GM21390 (cell line): Measurements from ENCODE around the gene ZCCHC2.

ENCODE experiments used
- ATAC-seq: cut with Tn5 transposase; IDR thresholded peaks from one replicate; pipeline ENCODE4 v1.9.1; 2021; ENCODE audit not compliant: unreplicated experiment

Gene ZCCHC2

DNA sequence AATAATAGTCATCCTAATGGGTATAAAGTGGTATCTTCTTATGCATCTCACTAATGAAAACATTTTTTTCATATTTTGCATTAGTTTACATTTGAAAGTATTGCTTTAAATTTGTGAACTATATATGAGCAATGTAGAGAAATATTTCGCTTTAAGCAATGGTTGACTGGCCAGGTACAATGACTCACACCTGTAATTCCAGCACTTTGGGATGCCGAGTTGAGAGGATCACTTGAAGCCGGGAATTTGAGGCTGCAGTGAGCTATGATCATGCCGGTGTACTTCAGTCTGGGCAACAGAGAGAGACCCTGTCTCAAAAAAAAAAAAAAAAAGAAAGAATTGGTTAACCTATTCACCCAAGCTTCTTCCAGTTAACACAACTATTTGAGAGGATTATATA lies 15.1 kb downstream of the ZCCHC2 start:
- no peak for ATAC-seq

DNA sequence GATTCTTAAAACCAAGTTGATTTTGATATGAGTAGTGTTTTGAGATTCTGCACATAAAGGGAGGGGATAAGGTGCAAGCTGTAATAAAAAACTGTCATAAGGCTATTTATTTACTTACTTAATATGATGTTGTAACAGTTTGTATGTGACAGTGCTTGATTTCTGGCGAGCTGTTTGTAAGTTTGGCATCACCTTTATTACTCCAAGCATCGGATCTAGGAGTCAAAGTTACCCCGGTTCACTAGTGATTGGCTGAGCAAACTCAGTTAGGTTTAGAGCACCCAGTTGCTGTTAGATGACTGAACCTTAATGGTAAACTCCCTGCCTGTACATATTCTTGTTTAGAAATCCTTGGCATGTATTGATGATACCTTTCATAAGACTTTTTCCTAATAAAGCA lies 16.1 kb downstream of the ZCCHC2 start:
- no peak for ATAC-seq

DNA sequence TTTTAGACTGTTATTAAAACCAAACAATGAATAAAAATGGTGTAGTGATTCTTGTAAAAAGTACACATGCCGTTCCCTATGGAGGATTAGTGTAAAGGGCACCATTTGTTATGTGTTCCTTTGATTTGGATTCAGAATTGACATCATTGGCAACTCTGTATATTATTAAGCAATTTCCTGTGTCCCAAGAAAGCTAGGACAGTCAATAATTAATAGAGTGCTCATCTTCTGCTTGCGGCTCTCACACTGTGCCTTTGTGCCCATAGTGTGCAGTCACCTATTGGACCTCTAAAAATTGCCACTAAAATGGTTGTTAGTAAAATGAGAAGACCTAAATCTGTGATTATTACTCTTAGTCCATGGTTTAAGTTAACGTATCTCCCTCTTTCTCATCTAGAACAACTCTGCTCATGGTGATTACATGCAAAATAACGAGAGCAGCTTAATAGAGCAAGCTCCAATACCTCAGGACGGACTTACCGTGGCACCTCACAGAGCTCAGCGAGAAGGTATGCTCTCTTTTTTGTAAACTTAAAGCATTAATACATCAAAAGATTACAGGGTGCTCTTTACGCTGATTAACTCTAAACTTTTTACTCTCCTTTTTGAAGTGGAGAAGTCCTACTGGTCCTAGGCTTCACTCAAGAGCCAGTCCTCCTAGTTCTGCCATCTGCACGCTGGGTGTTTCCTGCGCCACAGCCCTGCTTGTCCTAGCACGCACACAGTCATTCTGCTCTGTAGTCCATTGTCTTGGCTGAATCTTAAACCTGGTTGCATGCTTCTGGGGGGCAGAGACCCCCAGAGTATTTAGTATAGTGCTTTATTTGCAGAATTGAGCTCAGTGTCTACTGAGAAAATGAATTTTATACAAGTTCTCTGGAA lies 16.7 kb downstream of the ZCCHC2 start:
- ATAC-seq, result no peak

DNA sequence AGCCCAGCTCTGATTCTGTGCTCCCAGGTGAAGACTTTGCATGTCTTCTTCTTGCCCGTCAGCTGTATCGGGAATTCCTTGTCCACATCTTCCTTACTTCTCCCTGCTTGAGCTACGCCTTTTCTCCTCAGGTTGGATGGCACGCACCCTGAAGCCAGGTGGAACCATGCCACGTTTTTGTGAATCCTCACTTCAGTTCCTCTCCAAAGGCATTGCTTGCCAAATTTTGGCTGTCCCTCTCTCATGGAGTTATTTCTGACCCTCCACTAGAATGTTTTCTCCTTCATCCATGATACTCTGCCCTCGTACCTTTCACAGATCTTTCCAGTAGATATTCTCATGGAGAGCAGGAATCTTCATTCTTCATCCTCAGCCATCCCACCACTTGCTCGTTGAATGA lies 20.2 kb downstream of the ZCCHC2 start:
- ATAC-seq, result no peak

DNA sequence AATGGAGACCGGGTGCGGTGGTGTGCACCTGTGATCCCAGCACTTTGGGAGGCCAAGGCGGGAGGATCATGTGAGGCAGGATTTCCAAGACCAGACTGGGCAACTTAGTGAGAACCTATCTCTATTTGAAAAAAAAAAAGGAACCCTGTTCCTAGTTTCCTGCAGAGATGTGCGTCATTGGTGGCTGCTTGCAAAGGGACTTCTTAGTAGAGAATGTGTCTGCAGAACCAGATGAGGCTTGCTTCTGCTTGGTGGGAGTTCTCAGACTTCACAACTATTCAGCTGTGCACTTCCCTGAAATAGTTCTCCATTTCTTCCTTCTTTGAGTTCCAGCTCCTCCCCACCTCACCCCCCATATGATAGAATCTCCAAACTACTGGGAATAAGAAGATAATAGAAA lies 22.3 kb downstream of the ZCCHC2 start:
- no peak for ATAC-seq

DNA sequence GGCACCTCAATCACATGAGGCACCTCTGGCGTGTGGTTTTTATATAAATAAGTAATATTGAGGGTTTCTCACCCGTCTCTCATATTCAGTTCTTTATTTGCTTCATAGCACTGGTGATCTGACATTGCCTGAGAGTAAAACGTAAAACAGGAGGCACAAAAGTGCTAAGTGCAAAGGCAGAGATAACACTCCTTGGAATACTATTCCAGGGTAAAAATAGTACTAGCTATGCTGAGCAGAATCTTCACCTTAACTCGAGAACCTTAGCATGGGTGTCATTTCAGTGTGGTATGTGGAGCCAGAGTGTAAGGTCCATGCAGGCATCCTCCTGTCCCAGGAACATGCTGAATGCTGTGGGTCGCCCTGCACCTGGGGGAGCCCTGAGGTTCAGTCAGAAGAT lies 26.9 kb downstream of the ZCCHC2 start:
- ATAC-seq, result no peak

DNA sequence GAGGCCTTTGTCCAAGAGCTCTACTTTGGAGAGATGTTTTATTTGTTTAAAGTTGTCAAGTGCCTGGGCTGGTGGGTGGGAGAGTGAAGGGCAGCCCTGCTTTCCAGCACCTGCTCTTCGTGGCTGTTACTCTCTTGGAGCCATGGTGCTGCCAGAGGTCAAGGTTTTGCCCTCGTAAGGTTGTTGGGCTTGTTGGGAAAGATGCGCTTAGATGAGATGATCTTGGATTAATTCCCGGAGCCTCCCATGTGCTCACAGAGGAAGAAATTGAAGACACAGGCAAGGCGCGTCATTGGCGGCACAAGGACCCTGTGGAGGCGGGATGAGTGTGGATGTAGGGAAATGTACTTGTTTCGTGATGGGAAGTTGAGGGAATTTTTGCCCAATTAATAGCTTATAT lies 27.9 kb downstream of the ZCCHC2 start:
- no peak for ATAC-seq

DNA sequence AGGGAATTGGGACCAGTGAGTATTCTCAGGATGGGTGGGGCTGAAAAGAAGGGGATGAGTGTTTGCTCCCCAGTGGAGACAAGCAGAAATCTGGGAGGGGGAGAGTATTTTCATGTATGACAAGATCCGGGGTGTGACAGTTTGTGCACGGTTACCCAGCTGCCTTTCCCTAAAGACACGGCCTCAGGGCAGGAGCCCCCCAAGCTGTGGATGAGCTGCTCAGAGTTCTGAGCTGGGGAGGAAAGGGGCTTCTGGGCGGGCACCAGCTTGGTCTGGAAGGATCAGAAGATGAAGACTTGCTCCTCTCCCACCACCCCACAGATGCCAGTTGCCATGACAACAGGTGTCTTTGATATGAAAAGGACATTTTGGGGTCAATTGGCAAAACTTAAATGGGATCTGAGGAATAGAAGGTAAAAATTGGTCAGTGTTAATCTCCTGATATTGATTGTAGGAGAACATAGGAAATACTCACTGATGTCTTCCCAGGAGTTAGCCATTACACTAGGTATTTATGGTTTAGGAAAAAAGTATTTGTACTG lies 29.2 kb downstream of the ZCCHC2 start:
- ATAC-seq, result no peak

DNA sequence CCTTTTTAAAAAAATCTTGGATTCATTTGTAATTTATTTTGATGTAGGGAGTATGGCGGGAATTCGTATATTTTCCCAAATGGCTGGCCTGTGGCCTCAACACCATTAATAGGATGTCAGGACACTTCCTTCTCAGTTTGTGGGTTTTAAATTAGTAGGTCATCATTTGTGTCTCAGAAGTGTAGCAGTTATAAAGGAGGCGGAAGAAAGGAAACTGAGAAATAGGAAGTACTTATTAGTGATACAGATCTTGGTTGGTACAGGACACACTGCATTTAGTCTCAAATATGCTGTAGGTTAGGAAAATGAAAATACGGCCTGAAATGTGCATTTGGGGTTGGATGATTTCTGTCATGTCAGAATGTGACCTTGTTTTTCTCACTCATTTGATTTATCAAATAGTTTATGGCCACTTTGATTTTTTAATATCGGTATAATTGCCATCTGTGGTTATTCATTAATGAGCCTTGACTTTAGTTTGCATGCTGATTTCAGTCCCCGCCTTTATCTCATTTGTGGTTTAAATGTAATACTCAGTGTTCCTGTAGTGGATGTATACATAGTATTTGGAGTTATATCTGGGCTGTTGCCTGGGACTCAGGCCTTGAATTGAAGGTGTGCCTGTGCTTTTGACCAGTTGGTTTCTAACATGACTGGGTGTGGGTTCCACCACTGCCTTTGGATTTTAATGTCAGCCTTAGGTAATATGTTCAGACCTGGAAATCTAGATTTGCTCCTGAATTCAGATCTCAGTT lies 31.4 kb downstream of the ZCCHC2 start:
- ATAC-seq, result peak; percentile 52

DNA sequence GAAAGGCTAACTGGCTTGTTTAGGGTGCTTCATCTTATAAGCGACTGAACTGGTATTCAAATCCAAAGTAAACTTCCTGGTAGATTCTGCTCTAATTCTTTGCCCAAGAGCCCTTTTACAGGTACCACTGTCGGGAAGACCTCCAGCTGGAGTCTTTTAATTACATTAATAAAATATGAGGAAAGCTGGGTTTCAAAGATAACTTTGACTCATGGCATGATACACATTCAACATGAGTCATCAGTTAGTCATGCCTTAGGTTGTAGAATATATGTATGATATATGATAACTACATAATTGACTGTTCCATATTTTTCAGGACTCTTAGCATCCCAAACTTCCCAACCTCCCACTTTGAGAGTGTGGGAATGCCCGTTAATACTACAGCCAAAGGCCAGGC lies 32.3 kb downstream of the ZCCHC2 start:
- ATAC-seq, result no peak

DNA sequence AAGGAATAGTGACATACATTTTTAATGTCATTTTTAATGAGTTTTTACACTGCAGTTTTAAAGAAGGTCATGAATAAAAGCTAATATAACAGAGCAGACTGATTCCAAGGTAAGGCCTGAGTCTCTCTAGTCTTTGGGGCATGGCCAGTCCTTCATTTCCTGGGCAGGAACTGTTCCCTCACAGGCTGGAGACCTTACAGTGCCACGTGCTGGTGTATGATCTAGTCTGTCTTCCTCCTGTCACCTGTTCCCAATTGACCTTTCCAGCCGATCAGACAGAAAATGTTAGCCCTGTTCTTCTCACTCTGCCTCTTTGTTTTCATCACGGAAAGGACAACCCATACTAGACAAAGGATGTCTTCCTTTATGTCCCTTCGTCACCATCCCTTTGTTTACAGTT lies 33.6 kb downstream of the ZCCHC2 start:
- ATAC-seq, result no peak

DNA sequence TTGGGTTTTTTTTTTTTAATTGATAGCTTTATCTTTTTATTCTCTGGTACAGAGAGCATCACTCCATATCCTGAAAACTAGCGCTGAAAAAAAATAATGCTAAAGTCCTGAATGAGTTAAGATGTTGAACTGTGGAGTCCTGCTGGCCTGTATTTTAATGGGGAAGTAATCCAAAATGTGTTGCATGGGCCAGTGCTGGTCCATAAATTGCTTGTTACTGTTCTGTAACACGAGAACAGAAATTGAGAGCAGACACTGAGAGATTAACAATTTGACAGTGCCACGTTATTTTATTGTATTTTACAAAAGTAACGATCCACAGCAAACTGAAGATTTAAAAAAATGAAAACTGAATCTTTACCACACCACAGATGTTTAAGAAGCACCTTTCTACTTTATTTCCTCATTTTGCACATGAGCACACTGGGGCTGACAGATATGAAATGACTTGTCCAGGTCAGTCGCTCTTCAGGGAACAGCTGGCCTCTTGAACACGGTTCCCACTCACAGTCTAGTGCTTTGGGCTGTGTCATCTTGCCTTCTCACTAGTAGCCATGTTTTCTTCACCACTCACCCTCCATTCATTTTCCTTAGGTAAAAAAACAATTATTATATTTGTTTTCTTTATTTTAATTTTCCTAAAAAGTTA lies 35.3 kb downstream of the ZCCHC2 start:
- ATAC-seq, result peak; percentile 62

DNA sequence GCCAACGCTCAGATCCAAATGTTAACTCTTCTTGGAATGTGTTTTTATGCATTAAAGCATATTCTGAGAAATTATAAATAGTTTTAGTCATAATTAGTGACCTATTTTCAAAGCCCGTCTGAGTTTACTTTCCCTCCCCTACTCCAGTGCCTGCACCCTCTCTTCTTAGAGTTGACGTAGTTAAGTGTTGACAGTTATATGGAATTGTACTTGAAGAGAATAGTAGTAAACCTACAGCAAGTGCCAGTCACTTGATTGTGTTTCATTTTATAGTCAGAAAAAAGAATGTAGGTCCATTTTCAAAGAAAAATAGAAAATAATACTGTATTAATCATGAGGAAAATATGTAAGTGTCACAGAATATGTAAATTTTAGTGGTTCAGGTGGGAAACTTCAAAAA lies 41.2 kb downstream of the ZCCHC2 start:
- ATAC-seq, result no peak

DNA sequence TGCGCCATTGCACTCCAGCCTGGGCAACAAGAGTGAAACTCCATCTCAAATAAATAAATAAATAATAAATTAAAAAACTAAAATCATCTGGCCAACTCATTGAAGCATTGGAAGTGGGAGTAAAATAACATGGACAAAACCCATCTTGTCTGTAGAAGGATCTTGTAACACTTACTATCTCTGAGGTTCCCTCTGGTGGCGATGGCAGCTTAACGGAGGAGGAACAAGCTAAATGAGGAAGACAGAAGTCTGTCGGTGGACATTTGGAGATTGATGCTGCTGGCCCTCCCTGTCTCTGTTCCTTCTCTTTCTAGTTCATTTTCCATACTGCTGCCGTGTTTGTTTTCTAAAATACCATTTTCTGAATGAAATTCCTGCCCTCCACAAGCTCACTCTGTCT lies 43.4 kb downstream of the ZCCHC2 start:
- no peak for ATAC-seq

DNA sequence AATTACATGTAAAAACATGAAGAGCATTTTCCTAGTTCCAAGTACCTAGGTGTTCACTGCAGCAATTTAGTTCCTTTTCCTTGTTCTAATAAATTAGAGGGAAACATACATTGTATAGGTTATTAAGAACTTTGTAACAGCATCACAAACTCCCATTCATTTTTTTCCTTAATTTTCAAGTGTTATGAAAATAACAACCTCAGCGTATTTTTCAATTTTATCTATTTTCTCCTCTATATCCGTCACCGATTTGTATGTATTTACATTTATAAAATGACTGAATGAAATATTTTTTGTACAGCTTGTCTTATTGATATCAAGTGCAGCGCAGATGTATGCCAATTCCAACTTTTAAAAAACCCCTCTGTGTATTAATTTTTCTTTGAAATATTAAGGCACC lies 44.0 kb downstream of the ZCCHC2 start:
- ATAC-seq, result no peak

DNA sequence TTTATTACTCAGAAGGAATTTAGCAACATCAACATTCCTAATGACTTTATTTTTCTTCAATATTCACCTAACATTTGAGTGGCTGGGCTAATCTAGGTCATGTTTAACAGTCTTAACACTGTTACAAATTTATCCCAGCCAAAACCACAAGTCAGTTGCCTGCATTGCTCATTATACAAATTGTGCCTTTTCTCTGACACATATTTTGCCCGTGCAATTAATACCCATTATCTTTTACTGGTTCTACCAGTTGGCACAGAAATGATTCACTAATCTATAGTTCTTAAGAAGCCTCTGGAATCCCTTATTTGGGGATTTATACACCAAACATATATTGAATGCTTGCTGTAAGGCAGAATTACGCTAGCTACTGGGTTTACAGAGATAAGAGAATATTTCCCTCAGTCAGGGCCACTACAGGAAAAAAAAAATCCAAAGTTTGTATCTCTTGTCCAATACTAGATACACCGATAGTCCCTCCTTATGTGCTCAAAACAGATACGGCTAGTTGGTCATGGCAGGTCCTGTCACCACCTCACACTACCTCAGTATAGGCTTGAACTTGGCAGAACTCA lies 46.3 kb downstream of the ZCCHC2 start:
- ATAC-seq, result no peak

DNA sequence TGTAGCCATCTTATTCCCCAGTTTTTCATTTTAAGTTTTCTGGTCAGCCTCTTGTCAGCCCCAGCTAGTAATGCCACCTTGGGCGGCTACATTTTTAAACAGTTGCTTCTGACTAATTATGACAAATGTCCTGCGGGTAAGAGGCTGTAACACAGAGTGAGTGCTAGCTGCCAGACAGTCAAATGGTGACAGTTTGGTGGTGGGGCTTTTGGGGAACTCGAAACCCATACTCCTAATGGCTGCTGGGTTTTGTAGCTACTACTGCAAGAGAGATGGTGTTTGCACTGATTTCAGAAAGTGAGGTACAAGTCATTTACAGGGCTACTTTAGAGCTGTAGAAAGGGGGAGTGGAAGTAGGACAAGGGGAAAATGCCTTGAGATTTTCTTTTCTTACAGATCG lies 48.2 kb downstream of the ZCCHC2 start:
- no peak for ATAC-seq

DNA sequence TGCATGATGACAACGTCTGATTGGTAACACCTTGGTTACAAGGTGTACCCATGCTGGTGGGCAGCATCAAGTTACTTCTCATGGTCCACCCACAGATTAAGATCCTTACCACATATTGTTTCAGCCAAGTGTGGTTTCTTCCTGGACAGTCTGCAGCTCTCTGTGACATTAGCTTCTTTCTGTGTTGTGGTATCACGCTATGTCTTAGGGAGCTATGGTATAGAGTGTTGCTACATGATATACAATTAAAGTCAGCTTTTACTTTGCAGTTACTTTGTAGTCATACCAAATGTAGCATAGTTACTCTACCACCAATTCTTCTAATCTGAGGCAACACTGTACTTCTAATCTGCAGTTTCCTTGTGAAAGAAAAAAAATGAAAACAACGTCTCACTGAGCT lies 48.8 kb downstream of the ZCCHC2 start:
- no peak for ATAC-seq

DNA sequence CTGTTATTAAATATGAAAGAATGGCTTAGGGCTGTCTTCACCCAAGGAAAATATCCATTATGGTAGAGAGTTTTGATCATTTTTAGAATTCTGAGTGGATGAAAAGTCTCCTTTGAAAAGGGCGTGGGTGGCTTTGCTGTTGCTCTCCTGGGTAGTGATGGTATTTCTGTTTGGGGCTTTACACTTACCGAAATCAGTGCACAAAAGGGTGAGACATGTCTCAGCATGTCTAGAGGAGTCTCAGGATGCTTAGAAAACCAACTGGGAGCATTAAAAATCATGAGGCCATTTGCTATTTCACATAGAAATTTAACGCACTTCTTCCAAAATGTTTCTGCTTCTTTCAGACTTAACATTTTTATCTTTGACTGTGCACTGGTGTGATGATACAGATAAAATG lies 49.6 kb downstream of the ZCCHC2 start:
- no peak for ATAC-seq

DNA sequence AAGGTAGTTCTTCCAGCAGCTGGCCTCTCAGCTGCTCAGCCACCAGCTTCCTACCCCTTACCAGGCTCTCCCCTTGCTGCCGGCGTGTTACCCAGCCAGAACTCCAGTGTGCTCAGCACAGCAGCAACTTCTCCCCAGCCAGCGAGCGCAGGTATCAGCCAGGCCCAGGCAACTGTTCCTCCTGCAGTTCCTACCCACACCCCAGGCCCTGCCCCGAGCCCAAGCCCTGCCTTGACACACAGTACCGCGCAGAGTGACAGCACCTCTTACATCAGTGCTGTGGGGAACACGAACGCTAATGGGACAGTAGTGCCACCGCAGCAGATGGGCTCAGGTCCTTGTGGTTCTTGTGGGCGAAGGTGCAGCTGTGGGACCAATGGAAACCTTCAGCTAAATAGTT lies 52.0 kb downstream of the ZCCHC2 start:
- no peak for ATAC-seq

DNA sequence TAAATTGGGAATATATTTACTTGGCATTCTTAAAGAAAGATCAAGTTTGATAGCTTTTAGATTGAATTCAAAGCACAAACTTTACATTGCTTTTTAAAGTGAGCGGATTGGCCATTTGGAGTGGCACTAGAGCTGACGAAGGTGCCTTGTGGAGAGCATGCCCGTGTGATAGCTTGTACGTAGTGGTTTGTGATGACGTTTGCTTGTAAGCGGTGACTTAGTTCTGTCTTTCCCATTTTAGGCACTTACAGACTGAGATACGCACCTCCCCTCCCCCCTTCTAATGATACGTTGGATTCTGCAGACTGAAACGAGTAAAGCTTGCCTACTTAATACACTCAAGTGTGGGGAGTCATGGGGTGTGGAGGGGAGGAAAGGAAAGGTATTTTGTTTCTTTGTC lies 53.4 kb downstream of the ZCCHC2 start:
- no peak for ATAC-seq
